GM19025 (cell line): ENCODE measurements around the gene CENPP.

Source experiments
- ATAC-seq: cut with Tn5 transposase; IDR thresholded peaks from one replicate; pipeline ENCODE4 v1.9.1; 2021; ENCODE audit warnings: mild to moderate bottlenecking, low read depth, moderate library complexity; ENCODE audit not compliant: unreplicated experiment

Gene CENPP

DNA sequence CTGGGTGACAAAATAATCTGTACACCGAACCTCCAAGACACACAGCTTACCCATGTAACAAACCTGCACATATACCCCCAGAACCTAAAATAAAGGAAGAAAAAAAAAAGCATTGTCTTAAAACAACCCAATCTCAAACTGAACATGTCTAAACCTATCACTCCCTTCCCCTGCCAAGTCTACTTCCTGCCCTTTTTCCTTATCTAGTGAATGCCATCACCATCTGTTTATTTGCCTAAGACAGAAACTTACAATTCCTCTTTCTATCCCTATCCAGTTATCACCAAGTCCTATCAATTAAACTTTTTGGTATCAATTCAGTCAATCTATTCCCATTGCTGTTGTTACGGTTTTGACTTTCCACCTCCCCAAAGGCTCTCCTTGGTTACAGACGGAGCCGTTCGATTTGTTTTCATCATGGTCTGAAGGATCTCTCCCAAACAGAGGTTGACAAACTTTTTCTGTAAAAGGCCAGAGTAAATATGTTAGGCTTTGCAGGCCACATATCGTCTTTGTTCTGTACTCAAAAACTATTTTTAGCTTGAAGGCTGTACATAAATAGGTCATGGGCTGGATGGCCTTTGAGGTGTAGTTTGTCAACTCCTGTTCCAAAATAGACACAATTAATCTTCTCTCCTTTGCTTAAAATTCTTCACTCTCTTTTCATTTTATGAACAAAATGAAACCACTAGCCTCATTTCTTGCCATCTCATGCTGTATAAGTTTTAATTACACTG is 12.7 kb upstream of the CENPP start:
- no peak for ATAC-seq

DNA sequence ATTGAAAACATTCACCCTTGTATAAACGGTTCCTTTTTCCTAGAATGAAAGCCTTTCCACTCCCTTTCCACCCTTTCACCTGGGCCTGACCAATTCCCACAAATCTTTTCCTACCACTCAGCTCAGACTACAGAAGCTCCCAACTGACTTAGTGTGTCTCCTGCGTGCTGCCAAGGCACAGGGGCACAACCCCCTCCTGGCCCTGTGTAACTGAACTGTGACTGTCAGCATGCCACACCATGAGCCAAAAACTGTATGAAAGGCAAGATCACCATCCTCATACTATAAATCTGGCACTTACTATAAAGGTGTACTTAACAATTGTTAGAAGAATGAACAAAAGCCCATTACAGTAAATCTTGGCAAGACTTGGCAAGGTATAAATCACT is 12.1 kb upstream of the CENPP start:
- no peak for ATAC-seq

DNA sequence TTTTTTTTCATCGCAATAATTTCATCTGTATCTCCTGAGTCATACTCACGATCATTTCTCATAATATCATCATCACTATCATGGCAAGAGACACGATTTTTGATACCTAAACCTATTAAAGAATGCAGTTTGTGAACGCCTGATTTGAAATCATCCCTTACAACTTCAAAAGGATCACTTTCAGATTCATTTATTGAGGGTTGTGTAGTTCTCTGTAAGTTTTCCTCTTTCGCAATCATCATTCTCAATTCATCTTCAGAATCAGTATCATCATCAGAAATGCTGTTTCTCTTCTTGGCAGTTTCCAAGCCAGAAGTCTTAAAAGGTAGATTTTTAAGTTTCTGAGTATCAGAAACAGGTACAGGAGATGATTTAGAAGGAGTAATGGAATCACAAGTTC is 10.3 kb upstream of the CENPP start:
- ATAC-seq = no peak

DNA sequence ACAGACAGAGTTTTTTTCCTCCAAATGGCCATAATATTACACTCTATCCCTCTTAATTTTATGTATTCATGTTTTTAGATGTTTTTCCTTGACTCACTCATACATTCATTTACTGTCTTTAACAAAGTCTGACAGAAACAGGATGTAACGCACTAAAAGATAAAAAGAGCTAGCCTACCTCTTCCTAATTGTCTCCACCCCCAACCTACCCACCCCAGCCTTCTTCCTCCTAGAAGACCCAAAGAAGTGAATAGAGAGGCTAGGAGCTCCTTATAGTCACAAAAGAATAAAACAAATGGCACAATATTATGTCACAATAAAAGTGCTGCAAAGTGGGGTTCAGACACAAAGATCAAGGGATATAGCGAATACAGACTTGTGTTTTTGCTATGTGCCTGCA is 1.3 kb upstream of the CENPP start:
- no peak for ATAC-seq

DNA sequence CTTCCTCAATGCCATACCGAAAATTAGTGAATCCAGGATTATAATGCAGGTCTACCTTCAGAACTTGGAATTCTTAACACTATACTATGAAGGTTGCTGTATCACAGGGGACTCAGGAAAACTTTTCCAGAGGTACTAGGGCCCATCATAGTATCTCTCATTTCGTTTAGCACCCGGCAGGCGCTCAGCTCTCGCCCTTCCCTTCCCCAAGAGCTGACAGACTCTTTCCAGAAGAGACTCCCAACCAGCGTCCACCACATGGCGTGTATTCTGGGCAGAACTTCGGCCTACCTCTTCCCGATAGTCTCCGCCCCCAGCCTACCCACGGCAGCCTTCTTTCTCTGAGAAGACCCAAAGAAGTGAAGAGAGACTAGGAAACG is 874 bp upstream of the CENPP start:
- ATAC-seq = peak; percentile 1

DNA sequence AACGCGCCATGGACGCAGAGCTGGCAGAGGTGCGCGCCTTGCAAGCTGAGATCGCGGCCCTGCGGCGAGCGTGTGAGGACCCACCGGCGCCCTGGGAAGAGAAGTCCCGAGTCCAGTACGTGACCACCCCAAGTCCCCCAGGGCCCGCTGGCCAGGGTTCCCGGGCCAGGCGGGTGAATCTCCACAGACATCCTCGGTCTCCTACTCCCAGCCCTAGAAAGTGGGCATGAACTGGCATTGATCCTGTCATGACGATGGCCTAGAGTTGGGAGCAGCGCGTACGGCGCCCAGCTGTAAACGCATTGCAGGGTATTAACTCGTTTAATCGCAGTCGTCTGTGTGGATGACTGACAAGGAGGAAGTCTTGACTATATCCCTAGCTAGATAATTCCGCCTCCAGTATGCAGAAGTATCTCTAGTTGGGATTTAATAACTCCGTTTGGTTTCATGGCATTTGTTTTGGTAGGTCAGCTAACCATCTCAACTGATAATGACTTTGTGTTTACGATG is 293 bp downstream of the CENPP start:
- ATAC-seq = no peak

- no peak for ATAC-seq
Observed at GRCh38 chr9:92327283-92327850, 1.6 kb downstream of the CENPP start.

GRCh38 chr9:92328225-92328624 is 2.5 kb downstream of the CENPP start:
- no peak for ATAC-seq

DNA sequence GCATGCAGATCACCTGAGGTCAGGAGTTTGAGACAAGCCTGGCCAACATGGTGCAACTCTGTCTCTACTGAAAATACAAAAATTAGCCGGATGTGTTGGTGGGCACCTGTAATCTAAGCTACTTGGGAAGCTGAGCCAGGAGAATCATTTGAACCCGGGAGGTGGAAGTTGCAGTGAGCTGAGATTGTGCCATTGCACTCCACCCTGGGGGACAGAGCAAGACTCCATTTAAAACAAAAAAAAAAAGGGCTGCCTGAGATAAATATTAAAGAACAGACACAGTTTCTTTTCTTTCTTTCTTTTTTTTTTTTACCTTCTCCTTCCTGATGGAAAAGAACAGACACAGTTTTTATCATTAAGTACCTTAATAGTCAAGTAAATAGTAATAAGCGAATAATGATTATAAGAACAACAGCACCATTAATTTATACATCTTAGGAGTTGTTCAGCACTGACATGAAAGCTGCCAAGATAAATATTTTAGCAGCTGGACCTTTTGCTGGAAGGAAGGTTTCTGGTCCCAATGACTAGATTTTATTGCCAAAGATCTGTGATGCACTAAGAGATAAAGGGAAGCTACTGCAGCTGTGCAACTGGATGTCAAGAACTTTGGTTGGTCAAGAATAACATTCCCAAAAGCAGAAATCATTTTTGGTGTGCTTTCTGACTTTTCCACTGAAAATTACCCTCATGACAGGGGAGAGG is 7.0 kb downstream of the CENPP start:
- ATAC-seq = no peak

DNA sequence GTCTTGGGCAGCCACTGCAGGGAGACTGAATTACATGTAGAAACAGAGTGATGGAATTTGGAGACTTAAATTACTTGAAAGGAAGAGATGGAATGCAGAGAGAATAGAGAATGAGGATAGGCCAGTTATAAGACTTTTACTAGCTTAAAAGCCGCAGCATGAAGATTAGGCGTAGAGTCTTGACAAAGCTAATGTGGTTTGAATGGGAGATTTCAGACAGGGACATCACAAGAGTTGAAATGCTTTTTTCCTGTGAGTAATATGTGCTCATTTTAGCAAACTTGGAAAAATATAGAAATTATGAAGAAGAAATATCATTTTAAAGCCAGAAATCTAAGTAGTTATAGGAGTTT is 7.5 kb downstream of the CENPP start:
- ATAC-seq = no peak

DNA sequence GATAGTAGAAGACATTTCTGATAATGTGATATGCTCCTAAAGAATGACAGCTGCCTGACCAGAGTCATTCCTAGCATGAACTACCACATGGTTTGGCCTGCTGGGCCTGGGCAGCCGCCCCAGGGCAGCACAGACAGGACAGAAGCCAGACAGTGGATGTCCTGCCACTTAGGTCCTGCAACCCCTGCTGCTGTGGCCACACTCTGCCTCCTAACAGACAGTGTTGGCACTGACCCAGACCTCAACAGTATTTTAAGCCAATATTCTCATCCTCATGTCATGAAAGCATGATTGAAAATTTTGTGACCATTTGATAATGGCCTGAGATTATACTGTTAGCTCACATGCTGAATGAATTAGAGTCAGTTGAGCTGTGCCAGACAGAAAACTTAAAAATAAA is 15.8 kb downstream of the CENPP start:
- ATAC-seq = no peak

GRCh38 chr9:92342825-92343488 is 17.2 kb downstream of the CENPP start:
- ATAC-seq = no peak

DNA sequence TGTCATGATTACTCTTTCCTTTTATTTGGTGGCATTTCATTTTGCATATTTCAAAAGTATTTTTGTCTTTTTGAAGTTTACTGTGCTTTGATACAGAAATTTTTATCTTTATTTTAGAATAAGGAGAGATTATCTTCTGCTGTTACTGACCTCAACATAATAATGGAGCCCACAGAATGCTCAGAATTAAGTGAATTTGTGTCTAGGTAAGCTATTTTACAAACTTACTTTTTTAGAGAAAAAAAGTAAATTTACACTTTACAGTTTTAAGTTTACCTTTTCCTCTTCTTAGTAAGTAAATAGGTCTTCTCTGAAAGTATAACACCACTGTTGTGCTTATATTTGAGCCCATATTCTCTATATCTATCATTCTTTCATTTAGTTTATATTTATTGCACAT is 19.8 kb downstream of the CENPP start:
- ATAC-seq = no peak

DNA sequence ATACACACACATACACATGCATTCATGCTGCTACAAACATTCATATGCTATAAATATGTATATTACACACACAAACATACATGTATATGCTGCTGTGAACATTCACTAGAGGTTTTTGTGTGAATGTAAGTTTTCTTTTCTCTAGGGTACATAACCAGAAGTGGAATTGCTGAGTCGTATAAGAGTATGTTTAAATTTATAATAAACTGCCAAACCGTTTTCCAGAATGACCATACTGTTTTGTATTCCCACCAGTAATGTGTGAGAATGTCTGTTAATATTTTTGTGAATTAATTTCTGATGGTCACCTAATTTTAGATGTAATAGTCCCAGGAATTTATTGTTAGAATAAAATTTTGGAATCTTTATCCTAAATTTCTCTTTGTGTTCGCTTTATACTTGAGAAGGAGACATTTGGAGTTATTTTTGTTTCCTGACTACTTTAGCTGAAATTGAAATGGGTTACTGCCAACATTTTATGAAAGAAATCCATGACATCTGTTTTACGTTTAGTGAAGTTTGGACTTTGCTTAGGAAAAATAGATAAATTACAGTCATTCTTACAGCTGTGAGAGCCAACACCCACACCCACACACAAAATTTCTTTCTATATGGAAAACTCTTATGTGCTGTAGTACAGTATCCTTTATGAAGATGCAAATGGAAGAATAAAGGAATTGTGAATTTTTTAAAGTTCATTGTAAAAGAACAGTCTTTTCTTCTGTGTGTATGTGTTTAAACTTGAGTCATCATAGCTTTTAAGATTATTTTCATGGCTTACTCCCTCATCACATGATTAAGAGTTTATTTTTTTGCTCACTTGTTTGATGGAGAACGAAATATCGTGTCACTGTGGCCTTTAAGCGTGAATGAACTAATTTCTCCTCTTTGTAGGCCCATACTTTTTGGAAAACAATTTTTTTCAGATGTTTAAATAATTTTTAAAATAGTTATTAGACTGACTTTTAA is 24.3 kb downstream of the CENPP start:
- ATAC-seq = no peak

GRCh38 chr9:92350740-92351133 is 25.0 kb downstream of the CENPP start:
- ATAC-seq = no peak

DNA sequence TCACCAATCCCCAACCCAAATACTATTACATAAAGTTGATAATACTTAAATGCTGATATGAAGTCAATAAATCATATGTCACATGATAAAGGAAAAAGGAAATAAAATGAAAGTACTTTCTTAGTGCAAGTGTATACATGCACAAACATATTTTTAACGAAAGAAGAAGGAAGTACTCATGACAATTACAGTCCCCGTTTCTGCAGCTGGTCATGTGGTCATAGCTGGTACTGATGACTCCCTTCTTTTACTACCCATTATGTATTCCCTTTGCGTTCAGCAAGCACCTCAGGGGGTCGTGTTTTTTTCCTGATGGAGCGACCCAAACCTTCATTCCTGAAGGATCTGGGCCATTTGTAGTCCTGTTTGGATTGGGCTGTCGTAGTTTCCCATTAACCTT is 27.3 kb downstream of the CENPP start:
- ATAC-seq = no peak

DNA sequence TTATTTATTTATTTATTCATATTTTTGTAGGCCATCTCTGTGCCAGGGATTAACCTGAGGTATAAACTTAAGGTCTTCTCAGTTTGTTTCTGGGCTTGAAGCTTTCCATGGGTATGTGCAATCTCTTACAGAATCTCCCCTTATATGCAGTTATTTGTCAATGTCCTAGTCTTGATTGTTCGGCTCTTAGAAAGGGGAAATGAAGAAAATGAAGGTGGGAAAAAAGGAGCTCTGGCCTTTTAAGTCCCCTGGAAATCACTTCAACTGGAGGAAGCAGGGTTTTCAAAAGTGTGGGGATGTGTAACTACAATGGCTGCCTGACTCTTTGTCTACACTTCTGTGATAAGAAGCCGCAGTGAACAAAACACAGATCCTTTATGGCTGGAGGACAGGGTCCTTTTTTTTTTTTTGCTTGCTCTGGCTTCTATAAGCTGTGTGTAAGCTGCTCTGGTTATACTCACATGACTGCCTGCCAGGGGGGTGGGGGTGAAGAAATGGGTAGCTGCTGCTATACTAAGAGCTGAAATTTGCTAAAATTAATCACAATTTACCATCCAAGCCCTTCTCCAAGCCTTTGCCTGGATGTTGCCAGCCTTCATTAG is 33.7 kb downstream of the CENPP start:
- ATAC-seq = no peak

DNA sequence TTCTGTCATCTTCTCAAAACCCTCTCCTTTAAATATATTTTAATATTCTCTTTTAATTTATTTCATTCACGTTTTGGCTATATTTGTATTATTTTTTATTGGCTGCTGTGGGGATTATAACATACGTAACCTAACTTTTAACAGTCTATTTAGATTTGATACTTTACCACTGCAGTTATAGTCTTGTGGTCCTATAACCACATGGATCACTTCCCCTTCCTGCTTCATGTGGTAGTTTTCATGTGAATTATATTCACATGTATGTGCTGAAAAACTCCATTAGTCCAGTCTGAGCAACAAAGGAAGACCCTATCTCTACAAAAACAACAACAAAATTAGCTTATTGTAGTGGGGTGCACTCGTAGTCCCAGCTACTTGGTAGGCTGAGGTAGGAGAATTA is 34.3 kb downstream of the CENPP start:
- no peak for ATAC-seq

- no peak for ATAC-seq
Observed at GRCh38 chr9:92369075-92369474, 43.3 kb downstream of the CENPP start.

DNA sequence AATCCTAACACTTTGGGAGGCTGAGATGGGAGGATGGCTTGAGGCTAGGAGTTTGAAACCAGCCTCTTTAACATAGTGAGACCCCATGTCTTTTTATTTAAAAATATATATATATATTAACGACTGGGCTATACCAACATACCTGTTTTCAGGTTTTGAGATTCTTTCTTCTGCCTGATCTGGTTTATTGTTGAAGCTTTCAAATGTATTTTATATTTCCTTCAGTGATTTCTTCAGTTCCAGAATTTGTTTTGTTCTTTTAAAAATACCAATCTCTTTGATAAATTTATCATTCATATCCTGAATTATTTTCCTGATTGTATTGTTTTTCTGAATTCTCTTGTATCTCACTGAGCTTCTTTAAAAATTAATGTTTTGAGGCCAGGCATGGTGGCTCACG is 47.4 kb downstream of the CENPP start:
- ATAC-seq = no peak
